SK-N-SH (cell line): Measurements from ENCODE around the gene PPP2R5D.

Source experiments
- ELF1 ChIP-seq: IDR thresholded peaks from 2 replicates; pipeline ENCODE4 v1.4.0; 2012
- EP300 ChIP-seq, 2 experiments: IDR thresholded peaks; 2 replicates each; pipeline versions ENCODE4 v1.4.0 to v1.6.1; 2012; ENCODE audit warnings: borderline replicate concordance in 1 of 2, low read depth in 1 of 2, low read length in 1 of 2
- JUND ChIP-seq: IDR thresholded peaks from 2 replicates; pipeline ENCODE4 v1.4.0; 2012
- POLR2AphosphoS5 ChIP-seq: IDR thresholded peaks from 2 replicates; pipeline ENCODE4 v1.6.1; 2012; ENCODE audit warnings: low read depth, low read length

DNA sequence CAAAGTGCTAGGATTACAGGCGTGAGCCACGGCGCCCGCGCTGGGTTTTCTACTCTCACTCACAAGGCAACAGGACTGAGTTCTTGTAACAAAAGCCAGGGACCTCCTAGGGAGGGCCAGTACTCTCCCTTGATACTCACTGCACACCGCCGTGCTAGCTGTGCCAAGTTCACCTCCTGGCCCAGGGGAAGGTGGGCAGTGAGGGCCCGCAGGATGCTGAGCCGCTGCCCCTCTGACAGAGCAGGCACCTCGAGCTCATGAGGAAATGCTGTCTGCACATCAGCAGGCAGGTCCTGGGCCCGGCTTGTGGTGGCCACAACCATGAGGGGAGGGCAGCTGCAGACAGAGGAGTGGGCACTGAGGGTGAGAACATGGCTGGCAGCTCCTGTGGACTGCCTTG lies 17.1 kb upstream of the PPP2R5D start:
- TF ChIP-seq ELF1: no peak
- no peak for TF ChIP-seq JUND
- no peak for TF ChIP-seq EP300 (IDR thresholded peaks at IDR 0.05; ENCODE audit: borderline replicate concordance in 1 of 2, low read depth in 1 of 2, low read length in 1 of 2)
- no peak for TF ChIP-seq POLR2AphosphoS5
